ENCODE data around the gene GRXCR2.

GRCh38 chr5:145859453-145859852, 13.4 kb downstream of the GRXCR2 start:
- no peak for TF ChIP-seq EZH2 (IDR thresholded peaks at IDR 0.05; ENCODE audit: insufficient read depth, poor library complexity, severe bottlenecking)
- TF ChIP-seq EZH2phosphoT487 (IDR thresholded peaks at IDR 0.05; ENCODE audit: insufficient read depth, low read depth), result no peak
